Keratinocyte (primary cell): ENCODE data around the gene MYOZ3. TPM values are rescaled to one million over a fixed set of nuclear protein-coding genes. Genes with fewer than 3 reads are reported as not detected.

Experiments used
- DNase-seq: peaks from one replicate; pipeline ENCODE4 v3.0.0-alpha.2; 2011; ENCODE audit warnings: low read depth, missing footprints, low spot score
- FAIRE-seq: peaks from 2 replicates; lab custom pipeline; 2011; peaks lifted over from hg19 to GRCh38; lab: Jason Lieb, UNC
- H2AFZ ChIP-seq: 2 replicates; pipeline ENCODE4 v1.6.0; 2012; ENCODE audit warnings: low read length, control low read depth, inconsistent platforms; ENCODE audit not compliant: control insufficient read depth
- H3K27ac ChIP-seq: 2 replicates; pipeline ENCODE4 v1.5.1; 2011; ENCODE audit warnings: low read length; ENCODE audit not compliant: control insufficient read depth, insufficient read depth
- H3K27me3 ChIP-seq: 3 replicates; pipeline ENCODE4 v1.6.0; 2011; ENCODE audit warnings: low read length; ENCODE audit not compliant: control insufficient read depth, insufficient read depth; ENCODE audit errors: extremely low read depth
- H3K36me3 ChIP-seq, 2 experiments: 2 replicates in 1 of 2; 3 replicates in 1 of 2; pipeline ENCODE4 v1.5.1; 2011; ENCODE audit warnings: low read length in 2 of 2, mild to moderate bottlenecking in 1 of 2; ENCODE audit not compliant: control insufficient read depth in 2 of 2, insufficient read depth in 2 of 2; ENCODE audit errors: extremely low read depth in 1 of 2
- H3K4me1 ChIP-seq: 3 replicates; pipeline ENCODE4 v1.5.1; 2011; ENCODE audit warnings: low read length; ENCODE audit not compliant: control insufficient read depth, insufficient read depth; ENCODE audit errors: extremely low read depth
- H3K4me2 ChIP-seq: 3 replicates; pipeline ENCODE4 v1.6.0; 2011; ENCODE audit warnings: low read depth, low read length; ENCODE audit not compliant: control insufficient read depth, insufficient read depth; ENCODE audit errors: extremely low read depth
- H3K4me3 ChIP-seq, 3 experiments: fragments of 200-600 bp in 1 of 3; sonication (generic) in 1 of 3; 2 replicates in 2 of 3; 3 replicates in 1 of 3; pipeline ENCODE4 v1.5.1; 2011 to 2016; ENCODE audit warnings: low read length in 3 of 3, mild to moderate bottlenecking in 3 of 3, control low read depth in 2 of 3, inconsistent platforms in 1 of 3, low read depth in 1 of 3, mixed read lengths in 1 of 3, mixed run types in 1 of 3, moderate library complexity in 1 of 3; ENCODE audit not compliant: control insufficient read depth in 2 of 3, insufficient read depth in 2 of 3; ENCODE audit errors: extremely low read depth in 1 of 3
- H3K79me2 ChIP-seq: 2 replicates; pipeline ENCODE4 v1.6.0; 2012; ENCODE audit warnings: low read length; ENCODE audit not compliant: control insufficient read depth, insufficient read depth
- H3K9ac ChIP-seq: 3 replicates; pipeline ENCODE4 v1.6.0; 2011; ENCODE audit warnings: low read length; ENCODE audit not compliant: control insufficient read depth, insufficient read depth; ENCODE audit errors: extremely low read depth
- H3K9me1 ChIP-seq: 3 replicates; pipeline ENCODE4 v1.6.0; 2011; ENCODE audit warnings: low read length; ENCODE audit not compliant: control insufficient read depth, insufficient read depth; ENCODE audit errors: extremely low read depth
- H3K9me3 ChIP-seq: 2 replicates; pipeline ENCODE4 v1.5.1; 2012; ENCODE audit warnings: low read depth, low read length; ENCODE audit not compliant: control insufficient read depth
- H4K20me1 ChIP-seq: 3 replicates; pipeline ENCODE4 v1.6.0; 2011; ENCODE audit warnings: low read length; ENCODE audit not compliant: control insufficient read depth, insufficient read depth; ENCODE audit errors: extremely low read depth
- CTCF ChIP-seq, 3 experiments: IDR thresholded peaks in 1 of 3; conservative IDR thresholded peaks in 1 of 3; optimal IDR thresholded peaks in 1 of 3; 2 replicates in 2 of 3; 3 replicates in 1 of 3; pipeline versions ENCODE3 to v1.5.1; 2011; ENCODE audit warnings: low read length in 3 of 3, mild to moderate bottlenecking in 3 of 3, moderate library complexity in 2 of 3, control low read depth in 1 of 3, inconsistent platforms in 1 of 3; ENCODE audit not compliant: insufficient read depth in 2 of 3; ENCODE audit errors: extremely low read depth in 1 of 3
- EZH2 ChIP-seq: IDR thresholded peaks from one replicate; pipeline ENCODE4 v1.6.1; 2012; ENCODE audit warnings: inconsistent platforms, mild to moderate bottlenecking, low read length, moderate library complexity
- dilution Hi-C: fragments of 300-500 bp; cut with MboI; formaldehyde crosslinking; loops from one replicate; pipeline ENCODE4 v1.7.0; 2020; ENCODE audit warnings: low sequenced_read_pairs; ENCODE audit not compliant: extremely low pct_ligation_motif_present
- polyA plus RNA-seq, 5 experiments: library from polyadenylated mRNA; depleted of rRNA in 3 of 5; stranded (reverse) in 3 of 5; stranded (forward) in 1 of 5; unstranded in 1 of 5; fragments of >200 nt; gene quantifications; 1 replicate in 1 of 5; 2 replicates in 3 of 5; 3 replicates in 1 of 5; pipeline versions ENCODE4 v1.2.1 to v1.2.3, GENCODE V29; 2011 to 2012; ENCODE audit warnings: missing spikeins in 2 of 5, low read depth in 1 of 5, low replicate concordance in 1 of 5

MYOZ3 gene
- polyA plus RNA-seq, 1 donor (not counting 4 experiments of a cell fraction or from before 2014, with no cell fraction given): 0.03 TPM

DNA sequence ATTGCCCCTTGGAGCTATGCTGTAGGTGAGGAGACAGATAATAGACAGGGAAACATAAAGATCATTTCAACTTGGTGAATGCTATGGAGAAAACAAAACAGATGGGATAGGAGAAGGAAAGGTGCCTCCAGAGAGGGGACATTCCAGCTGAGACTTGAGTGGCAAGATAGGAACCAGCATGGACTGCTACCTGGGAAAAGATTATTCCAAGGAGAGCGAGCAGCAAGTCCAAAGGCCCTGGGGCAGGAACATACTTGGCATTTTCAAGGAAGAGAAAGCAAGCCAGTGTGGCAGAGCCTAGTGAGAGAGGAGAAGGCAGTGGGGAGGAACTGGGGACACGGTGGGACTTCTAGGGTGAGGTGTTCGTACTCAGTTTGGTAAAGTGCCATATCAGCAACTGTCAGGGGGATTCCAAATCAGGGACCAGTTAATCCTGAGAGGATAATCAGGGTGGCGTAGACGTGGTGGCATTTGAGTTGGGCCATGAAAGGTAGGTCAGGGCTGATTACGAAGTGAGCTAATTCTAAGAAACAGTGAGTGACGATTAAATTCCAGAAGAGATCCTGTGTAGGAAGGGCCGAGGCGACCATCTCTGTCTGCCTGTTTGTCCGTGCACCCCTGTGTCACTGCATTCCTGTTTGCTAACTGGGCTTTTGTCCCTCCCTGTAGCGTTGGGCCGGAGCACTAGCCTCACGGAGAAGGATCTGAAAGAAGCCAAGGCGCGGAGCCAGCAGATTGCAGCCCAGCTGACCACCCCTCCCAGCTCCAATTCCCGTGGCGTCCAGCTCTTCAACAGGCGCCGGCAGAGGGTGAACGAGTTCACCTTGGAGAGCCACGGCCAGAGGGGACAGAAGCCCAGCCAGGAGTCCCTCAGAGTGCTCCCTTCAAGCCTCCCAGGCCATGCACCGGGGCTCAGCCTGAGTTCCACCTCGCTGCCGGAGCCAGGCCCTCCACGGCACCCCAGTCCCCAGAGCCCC is 13.5 kb upstream of the MYOZ3 start:
- H3K27ac ChIP-seq: no peak overlapping the region
- TF ChIP-seq CTCF (optimal IDR thresholded peaks at IDR 0.05 in 1 of 3, IDR thresholded peaks at IDR 0.05 in 1 of 3, conservative IDR thresholded peaks at IDR 0.05 in 1 of 3; ENCODE audit: extremely low read depth in 1 of 3, insufficient read depth in 2 of 3, low read length in 3 of 3): no peak
- TF ChIP-seq EZH2: no peak
- H3K9me3 ChIP-seq: no peaks in the 10 kb centered on the region
- no peaks in the 10 kb centered on the region for H3K9me1 ChIP-seq
- no peak overlapping the region for H2AFZ ChIP-seq
- FAIRE-seq (no peak), DNase-seq (no peak)
- H3K4me3 ChIP-seq: no peak overlapping the region
- no peaks in the 10 kb centered on the region for H3K27me3 ChIP-seq
- no peaks in the 10 kb centered on the region for H3K79me2 ChIP-seq
- no peak overlapping the region for H3K9ac ChIP-seq
- dilution Hi-C loops: no loop called here
- H3K4me1 ChIP-seq: peaks cover 24% of the 10 kb centered on the region
- H3K4me2 ChIP-seq: no peak overlapping the region
- peaks cover 2 to 9% of the 10 kb centered on the region in 2 experiments for H3K36me3 ChIP-seq
- H4K20me1 ChIP-seq: no peaks in the 10 kb centered on the region

GRCh38 chr5:150648294-150649107 is 12.6 kb upstream of the MYOZ3 start:
- no peak overlapping the region for H3K27ac ChIP-seq

More at GRCh38 chr5:150648294-150649107, 12.6 kb upstream of the MYOZ3 start:
- no peak overlapping the region for H2AFZ ChIP-seq
- H3K27me3 ChIP-seq: no peaks in the 10 kb centered on the region
- dilution Hi-C loops: no loop called here
- no peaks in the 10 kb centered on the region for H4K20me1 ChIP-seq
- TF ChIP-seq EZH2: no peak
- no peak for TF ChIP-seq CTCF (optimal IDR thresholded peaks at IDR 0.05 in 1 of 3, IDR thresholded peaks at IDR 0.05 in 1 of 3, conservative IDR thresholded peaks at IDR 0.05 in 1 of 3; ENCODE audit: extremely low read depth in 1 of 3, insufficient read depth in 2 of 3, low read length in 3 of 3)
- FAIRE-seq: no peak
- no peak for DNase-seq
- H3K36me3 ChIP-seq: peaks cover 2 to 9% of the 10 kb centered on the region in 2 experiments
- no peak overlapping the region for H3K4me2 ChIP-seq
- no peaks in the 10 kb centered on the region for H3K9me1 ChIP-seq
- no peaks in the 10 kb centered on the region for H3K79me2 ChIP-seq
- peaks cover 16% of the 10 kb centered on the region for H3K4me1 ChIP-seq
- H3K4me3 ChIP-seq: no peak overlapping the region
- no peaks in the 10 kb centered on the region for H3K9me3 ChIP-seq
- H3K9ac ChIP-seq: no peak overlapping the region
